GM18498 (cell line): ENCODE results near the gene STIMATE.

Experiments used
- ATAC-seq: cut with Tn5 transposase; IDR thresholded peaks from one replicate; pipeline ENCODE4 v1.9.1; 2021; ENCODE audit warnings: mild to moderate bottlenecking, moderate library complexity; ENCODE audit not compliant: unreplicated experiment

Gene STIMATE

GRCh38 chr3:52824037-52824436 is 73.3 kb downstream of the STIMATE start:
- no peak for ATAC-seq

GRCh38 chr3:52822363-52822762 is 75.0 kb downstream of the STIMATE start:
- ATAC-seq: no peak

- no peak for ATAC-seq
These were observed 76.6 kb downstream of the STIMATE start for GRCh38 chr3:52820736-52821135.

GRCh38 chr3:52819936-52820335 is 77.4 kb downstream of the STIMATE start:
- no peak for ATAC-seq

- ATAC-seq: no peak
These were observed 79.5 kb downstream of the STIMATE start for GRCh38 chr3:52817860-52818259.

GRCh38 chr3:52817221-52817620 is 80.1 kb downstream of the STIMATE start:
- ATAC-seq: no peak

- no peak for ATAC-seq
These were observed 80.7 kb downstream of the STIMATE start for GRCh38 chr3:52816654-52817053.

GRCh38 chr3:52816199-52816598 is 81.1 kb downstream of the STIMATE start:
- no peak for ATAC-seq

- ATAC-seq: no peak
These were observed 83.5 kb downstream of the STIMATE start for GRCh38 chr3:52813810-52814209.

GRCh38 chr3:52811452-52812011 is 85.8 kb downstream of the STIMATE start:
- no peak for ATAC-seq

GRCh38 chr3:52810923-52811322 is 86.4 kb downstream of the STIMATE start:
- ATAC-seq: no peak

GRCh38 chr3:52809662-52810377 is 87.5 kb downstream of the STIMATE start:
- no peak for ATAC-seq

GRCh38 chr3:52809149-52809548 is 88.2 kb downstream of the STIMATE start:
- no peak for ATAC-seq

- ATAC-seq: no peak
These were observed 91.9 kb downstream of the STIMATE start for GRCh38 chr3:52805270-52806039.

GRCh38 chr3:52801839-52802238 is 95.5 kb downstream of the STIMATE start:
- no peak for ATAC-seq

- no peak for ATAC-seq
These were observed 97.3 kb downstream of the STIMATE start for GRCh38 chr3:52800079-52800478.

- ATAC-seq: no peak
These were observed 98.3 kb downstream of the STIMATE start for GRCh38 chr3:52798978-52799476.

- no peak for ATAC-seq
These were observed 98.9 kb downstream of the STIMATE start for GRCh38 chr3:52798376-52798977.

GRCh38 chr3:52796411-52796810 is 100.9 kb downstream of the STIMATE start:
- no peak for ATAC-seq

- no peak for ATAC-seq
These were observed 101.9 kb downstream of the STIMATE start for GRCh38 chr3:52795298-52795900.

GRCh38 chr3:52794612-52795099 is 102.7 kb downstream of the STIMATE start, which contains the start of gene ITIH3:
Gene ITIH3, plus strand, starts transcription at chr3:52794796. Its CDS starts 8 bp downstream, at chr3:52794804.
- no peak for ATAC-seq
